Hepatocyte (in vitro differentiated cells): Measurements from ENCODE around the gene CD4.

Source experiments
- CTCF ChIP-seq: fragments of 200-600 bp; sonication (generic); IDR thresholded peaks from 2 replicates; pipeline ENCODE4 v1.5.1; 2016; ENCODE audit warnings: antibody characterized with exemption, mild to moderate bottlenecking; ENCODE audit not compliant: poor library complexity
- EZH2 ChIP-seq: fragments of 200-600 bp; sonication (generic); IDR thresholded peaks from 2 replicates; pipeline ENCODE4 v1.6.1; 2016; ENCODE audit warnings: antibody characterized with exemption, mild to moderate bottlenecking, borderline replicate concordance
- EZH2phosphoT487 ChIP-seq: fragments of 200-600 bp; sonication (generic); IDR thresholded peaks from one replicate; pipeline ENCODE4 v1.6.1; 2018; ENCODE audit warnings: antibody characterized with exemption, mild to moderate bottlenecking, low read depth, moderate library complexity; ENCODE audit not compliant: unreplicated experiment, severe bottlenecking

- TF ChIP-seq CTCF (no peak), EZH2 (no peak), EZH2phosphoT487 (no peak)
Measured at GRCh38 chr12:6863586-6864321, 74.4 kb downstream of the CD4 start.
